ENCODE results near the gene NELFA. TPM values are rescaled to one million over a fixed set of nuclear protein-coding genes. Genes with fewer than 3 reads are reported as not detected.

Gene NELFA
- total RNA-seq, 1 experiment from 2014 or later, result 56.1 TPM

- Histone ChIP-seq H3K79me2 (ENCODE audit: insufficient read depth, low read length) (peaks cover 40% of the 10 kb centered on the region), H3K9me2 (ENCODE audit: insufficient read depth) (no peaks in the 10 kb centered on the region), H3K4me2 (ENCODE audit: low read length) (peak overlapping the region; percentile 88), H3K4me3 (replicated peaks in 1 of 2; ENCODE audit: low read depth in 1 of 2, low read length in 2 of 2) (peak overlapping the region; percentile 97 to 98), H4K20me1 (ENCODE audit: insufficient read depth) (peaks cover 6% of the 10 kb centered on the region), H3K9ac (ENCODE audit: low read length) (peak overlapping the region; percentile 96), H3K36me3 (ENCODE audit: control insufficient read depth in 1 of 2, insufficient read depth in 2 of 2, low read length in 2 of 2) (peaks cover 8 to 10% of the 10 kb centered on the region in 2 experiments), H3K27me3 (ENCODE audit: insufficient read depth, low read length) (no peaks in the 10 kb centered on the region), H3K9me3 (ENCODE audit: control insufficient read depth in 1 of 2, insufficient read depth in 1 of 2, low read depth in 1 of 2, low read length in 2 of 2) (no peaks in the 10 kb centered on the region), H3K27ac (ENCODE audit: low read depth, low read length) (peak overlapping the region; percentile 99), H2AFZ (ENCODE audit: low read depth, low read length, poor library complexity, severe bottlenecking) (peak overlapping the region; percentile 23), H3K4me1 (ENCODE audit: control insufficient read depth in 1 of 2, insufficient read depth in 2 of 2, low read length in 2 of 2) (peaks cover 10 to 24% of the 10 kb centered on the region in 2 experiments; a peak in 3 of 4 replicates)
- TSS peak; percentile 82 for BruUV-seq (replicated peaks)
- ChIA-PET POLR2A (no interaction called here), RAD21 (ENCODE audit: low non-redundant PET in 1 of 2, low total read pairs in 2 of 2, uncharacterized antibody in 2 of 2, unreplicated experiment in 2 of 2) (no interaction called here), CTCF (no interaction called here)
- intact Hi-C loops (cut with micrococcal nuclease), result loop anchor here (1.0 to 5.0 kb wide), 2 partner anchors 48 to 177 kb away; partner anchors contain the start of gene NAT8L
- peak; percentile 43 for DNase-seq (ENCODE audit: low read depth, low spot score)
- TF ChIP-seq CBX3 (IDR thresholded peaks at IDR 0.05; ENCODE audit: low read depth), result no peak
- no peak for TF ChIP-seq FOSL1 (IDR thresholded peaks at IDR 0.05; ENCODE audit: low read depth)
- no peak for TF ChIP-seq ZBTB33 (IDR thresholded peaks at IDR 0.05; ENCODE audit: extremely low read depth, insufficient replicate concordance, low read length)
- peak in 2 of 3 experiments; percentile 44; a peak in 4 of 6 replicates for TF ChIP-seq CTCF (IDR thresholded peaks at IDR 0.05 in 2 of 3, conservative IDR thresholded peaks at IDR 0.05 in 1 of 3; ENCODE audit: borderline replicate concordance in 1 of 3, insufficient read depth in 1 of 3, low read depth in 2 of 3, low read length in 2 of 3)
- no peak for TF ChIP-seq SIN3A (IDR thresholded peaks at IDR 0.05; ENCODE audit: low read depth)
- TF ChIP-seq POLR2A (IDR thresholded peaks at IDR 0.05; ENCODE audit: borderline replicate concordance, extremely low read depth, insufficient read depth, insufficient read length), result no peak
- peak; percentile 27; the same call in 1 of the 2 replicates for TF ChIP-seq RAD21 (IDR thresholded peaks at IDR 0.05; ENCODE audit: low read depth)
- no peak for TF ChIP-seq POLR2AphosphoS5 (IDR thresholded peaks at IDR 0.05; ENCODE audit: low read depth, low read length)
- peak; percentile 60 for ATAC-seq
Measured at GRCh38 chr4:2009651-2010233, 968 bp upstream of the NELFA start.

Data from HCT116 (cell line).